GM08714 (cell line): Measurements from ENCODE around the gene TPT1.

Experiments used
- H3K4me3 ChIP-seq: fragments of 200-500 bp; sonication (Bioruptor generic); 2 replicates; pipeline ENCODE4 v1.5.1; 2014; ENCODE audit warnings: mild to moderate bottlenecking, low read length, inconsistent platforms
- ZNF274 ChIP-seq: IDR thresholded peaks from 2 replicates; pipeline ENCODE4 v1.6.1; 2012; ENCODE audit warnings: mild to moderate bottlenecking, low read depth, low read length

TPT1 gene

GRCh38 chr13:45333251-45333976 lies 7.6 kb downstream of the TPT1 start:
- H3K4me3 ChIP-seq = no peak overlapping the region
- TF ChIP-seq ZNF274 = no peak

GRCh38 chr13:45332831-45333219 lies 8.2 kb downstream of the TPT1 start:
- H3K4me3 ChIP-seq = no peak overlapping the region
- no peak for TF ChIP-seq ZNF274

GRCh38 chr13:45332036-45332830 lies 8.8 kb downstream of the TPT1 start:
- no peak overlapping the region for H3K4me3 ChIP-seq
- TF ChIP-seq ZNF274 = no peak

GRCh38 chr13:45331692-45332035 lies 9.3 kb downstream of the TPT1 start:
- TF ChIP-seq ZNF274 = no peak
- H3K4me3 ChIP-seq = no peak overlapping the region

- no peak for TF ChIP-seq ZNF274
- no peak overlapping the region for H3K4me3 ChIP-seq
Measured at GRCh38 chr13:45331123-45331619, 9.8 kb downstream of the TPT1 start.

GRCh38 chr13:45328661-45329111 lies 12.3 kb downstream of the TPT1 start:
- no peak for TF ChIP-seq ZNF274

GRCh38 chr13:45327253-45327955 lies 13.6 kb downstream of the TPT1 start:
- TF ChIP-seq ZNF274 = no peak
- no peak overlapping the region for H3K4me3 ChIP-seq

More at GRCh38 chr13:45328661-45329111, 12.3 kb downstream of the TPT1 start:
- no peak overlapping the region for H3K4me3 ChIP-seq

- no peak for TF ChIP-seq ZNF274
- no peak overlapping the region for H3K4me3 ChIP-seq
Measured at GRCh38 chr13:45325806-45326205, 15.2 kb downstream of the TPT1 start.

- no peak overlapping the region for H3K4me3 ChIP-seq
- no peak for TF ChIP-seq ZNF274
Measured at GRCh38 chr13:45320876-45321629, 19.9 kb downstream of the TPT1 start.

GRCh38 chr13:45316996-45317395 lies 24.0 kb downstream of the TPT1 start:
- TF ChIP-seq ZNF274 = no peak
- H3K4me3 ChIP-seq = no peak overlapping the region

GRCh38 chr13:45316338-45316737 lies 24.6 kb downstream of the TPT1 start:
- H3K4me3 ChIP-seq = peak overlapping the region; percentile 36; the same call in 1 of the 2 replicates

GRCh38 chr13:45315520-45316167 lies 25.3 kb downstream of the TPT1 start:
- no peak for TF ChIP-seq ZNF274
- H3K4me3 ChIP-seq = no peak overlapping the region

More at GRCh38 chr13:45316338-45316737, 24.6 kb downstream of the TPT1 start:
- no peak for TF ChIP-seq ZNF274

- TF ChIP-seq ZNF274 = no peak
Measured at GRCh38 chr13:45314822-45315221, 26.2 kb downstream of the TPT1 start.

More at GRCh38 chr13:45314822-45315221, 26.2 kb downstream of the TPT1 start:
- H3K4me3 ChIP-seq = no peak overlapping the region
